ENCODE data around the gene BICDL2. TPM values are rescaled to one million over a fixed set of nuclear protein-coding genes. Genes with fewer than 3 reads are reported as not detected.

BICDL2 gene
- polyA plus RNA-seq, 1 donor, result 14.0 TPM

DNA sequence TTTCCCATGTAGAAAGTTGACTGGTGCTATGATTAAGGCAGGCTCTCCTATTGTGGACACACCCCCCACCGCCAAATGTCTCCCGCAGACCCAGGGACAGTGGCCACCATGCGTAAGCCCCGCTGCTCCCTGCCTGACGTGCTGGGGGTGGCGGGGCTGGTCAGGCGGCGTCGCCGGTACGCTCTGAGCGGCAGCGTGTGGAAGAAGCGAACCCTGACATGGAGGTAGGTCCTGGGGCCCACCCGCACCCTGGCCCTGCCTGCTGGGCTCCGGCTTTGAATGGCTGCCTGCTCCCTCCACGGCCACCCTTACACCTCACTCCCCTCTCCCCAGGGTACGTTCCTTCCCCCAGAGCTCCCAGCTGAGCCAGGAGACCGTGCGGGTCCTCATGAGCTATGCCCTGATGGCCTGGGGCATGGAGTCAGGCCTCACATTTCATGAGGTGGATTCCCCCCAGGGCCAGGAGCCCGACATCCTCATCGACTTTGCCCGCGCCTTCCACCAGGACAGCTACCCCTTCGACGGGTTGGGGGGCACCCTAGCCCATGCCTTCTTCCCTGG, 13.3 kb upstream of the BICDL2 start:
- DNase-seq, result no peak
- H3K9me3 ChIP-seq (ENCODE audit: control insufficient read depth, low read depth, low read length), result peaks cover 16% of the 10 kb centered on the region
- peaks cover 9% of the 10 kb centered on the region for H3K4me1 ChIP-seq (ENCODE audit: control insufficient read depth, insufficient read depth, low read length)
- WGBS (ENCODE audit: insufficient coverage, low lambda C conversion rate), result 100% methylated on average over 3 of the region's 26 CpGs
- no peak overlapping the region for H3K4me3 ChIP-seq (ENCODE audit: low read length)
- H3K36me3 ChIP-seq (ENCODE audit: control insufficient read depth, insufficient read depth, low read length), result no peaks in the 10 kb centered on the region
- H3K27ac ChIP-seq (ENCODE audit: low read length), result no peak overlapping the region
- H3K27me3 ChIP-seq (ENCODE audit: control insufficient read depth, insufficient read depth, low read length), result peaks cover 59% of the 10 kb centered on the region

DNA sequence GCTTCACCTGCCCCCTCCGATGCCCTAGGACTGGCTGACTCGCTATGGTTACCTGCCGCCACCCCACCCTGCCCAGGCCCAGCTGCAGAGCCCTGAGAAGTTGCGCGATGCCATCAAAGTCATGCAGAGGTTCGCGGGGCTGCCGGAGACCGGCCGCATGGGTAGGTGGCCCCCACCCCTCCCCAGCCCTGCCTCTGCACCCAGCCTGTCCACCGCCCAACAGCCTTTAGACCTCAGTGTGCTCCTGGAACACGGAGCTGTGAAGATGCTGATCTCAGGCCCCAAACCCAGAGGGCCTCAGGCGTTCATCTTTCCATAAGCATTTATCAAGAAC, 10.6 kb upstream of the BICDL2 start:
- H3K27me3 ChIP-seq (ENCODE audit: control insufficient read depth, insufficient read depth, low read length), result peaks cover 85% of the 10 kb centered on the region
- WGBS (ENCODE audit: insufficient coverage, low lambda C conversion rate), result no CpG with 5 or more reads among the region's 13 CpGs
- H3K4me3 ChIP-seq (ENCODE audit: low read length), result no peak overlapping the region
- DNase-seq, result no peak
- no peaks in the 10 kb centered on the region for H3K36me3 ChIP-seq (ENCODE audit: control insufficient read depth, insufficient read depth, low read length)
- no peak overlapping the region for H3K27ac ChIP-seq (ENCODE audit: low read length)
- H3K9me3 ChIP-seq (ENCODE audit: control insufficient read depth, low read depth, low read length), result peaks cover 16% of the 10 kb centered on the region
- H3K4me1 ChIP-seq (ENCODE audit: control insufficient read depth, insufficient read depth, low read length), result peaks cover 9% of the 10 kb centered on the region

GRCh38 chr16:3046641-3047386, 10.1 kb upstream of the BICDL2 start:
- Histone ChIP-seq H3K9me3 (ENCODE audit: control insufficient read depth, low read depth, low read length) (peaks cover 16% of the 10 kb centered on the region), H3K4me1 (ENCODE audit: control insufficient read depth, insufficient read depth, low read length) (peaks cover 9% of the 10 kb centered on the region), H3K27me3 (ENCODE audit: control insufficient read depth, insufficient read depth, low read length) (peaks cover 86% of the 10 kb centered on the region), H3K36me3 (ENCODE audit: control insufficient read depth, insufficient read depth, low read length) (no peaks in the 10 kb centered on the region), H3K4me3 (ENCODE audit: low read length) (no peak overlapping the region), H3K27ac (ENCODE audit: low read length) (no peak overlapping the region)
- DNase-seq, result no peak
- no CpG with 5 or more reads among the region's 54 CpGs for WGBS (ENCODE audit: insufficient coverage, low lambda C conversion rate)

DNA sequence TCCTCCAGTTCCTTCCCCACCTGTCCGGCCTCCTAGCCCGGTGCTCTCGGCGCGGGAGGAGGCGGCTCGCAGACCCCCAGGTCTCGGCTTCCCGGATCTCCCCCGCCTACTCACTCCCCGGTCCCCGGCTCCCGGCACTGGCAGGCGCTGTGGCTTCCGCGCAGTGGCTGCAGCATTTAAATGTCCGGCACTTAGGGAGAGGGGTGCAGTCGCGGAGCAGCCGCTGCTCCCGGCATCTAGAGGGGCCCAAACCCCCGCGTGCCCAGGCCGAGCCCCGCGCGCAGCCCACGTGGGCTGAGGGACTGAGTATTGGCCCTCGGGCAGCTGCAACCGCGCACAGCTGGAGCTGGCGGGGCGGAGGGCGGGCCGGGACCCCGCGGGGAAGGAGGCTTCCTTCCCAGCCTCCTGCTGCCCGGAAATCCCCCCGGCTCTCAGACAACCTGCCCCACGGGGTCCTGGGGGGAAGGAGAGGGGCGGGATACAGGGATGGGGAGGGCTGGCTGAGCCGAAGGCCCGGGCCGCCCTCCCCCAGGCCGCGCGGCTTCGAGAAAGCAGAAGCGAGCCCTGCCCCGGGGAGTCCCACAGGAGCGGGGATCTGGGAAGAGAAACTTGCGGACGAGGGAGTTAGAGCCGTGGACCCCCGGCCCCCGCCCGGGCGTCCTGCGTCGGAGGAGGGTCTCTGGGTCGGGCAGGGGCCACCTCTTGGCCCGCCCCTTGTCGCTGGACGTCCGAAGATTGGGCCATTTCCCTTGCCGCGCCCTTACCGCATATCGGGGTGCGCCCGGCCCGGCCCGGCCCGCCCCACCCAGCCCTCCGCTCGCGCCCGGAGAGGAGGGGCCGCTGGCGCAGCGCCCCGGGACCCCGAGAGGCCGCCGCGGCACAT, 9.3 kb upstream of the BICDL2 start, which contains the start of gene MMP25:
MMP25 (plus strand) TSS at position 804 of the 883 bp plus-strand sequence. CDS start 357 bp downstream, outside the sequence.
- DNase-seq, result peak in 1 of 2 donors; percentile 27
- Histone ChIP-seq H3K4me3 (ENCODE audit: low read length) (peak within 1 kb of the TSS; percentile 31), H3K9me3 (ENCODE audit: control insufficient read depth, low read depth, low read length) (peaks cover 16% of the 10 kb centered on the region), H3K27ac (ENCODE audit: low read length) (no peak within 1 kb of the TSS), H3K27me3 (ENCODE audit: control insufficient read depth, insufficient read depth, low read length) (peaks cover 91% of the 10 kb centered on the region), H3K36me3 (ENCODE audit: control insufficient read depth, insufficient read depth, low read length) (no peaks in the 10 kb centered on the region), H3K4me1 (ENCODE audit: control insufficient read depth, insufficient read depth, low read length) (peaks cover 9% of the 10 kb centered on the region)
- WGBS (ENCODE audit: insufficient coverage, low lambda C conversion rate), result no CpG with 5 or more reads among the region's 86 CpGs

DNA sequence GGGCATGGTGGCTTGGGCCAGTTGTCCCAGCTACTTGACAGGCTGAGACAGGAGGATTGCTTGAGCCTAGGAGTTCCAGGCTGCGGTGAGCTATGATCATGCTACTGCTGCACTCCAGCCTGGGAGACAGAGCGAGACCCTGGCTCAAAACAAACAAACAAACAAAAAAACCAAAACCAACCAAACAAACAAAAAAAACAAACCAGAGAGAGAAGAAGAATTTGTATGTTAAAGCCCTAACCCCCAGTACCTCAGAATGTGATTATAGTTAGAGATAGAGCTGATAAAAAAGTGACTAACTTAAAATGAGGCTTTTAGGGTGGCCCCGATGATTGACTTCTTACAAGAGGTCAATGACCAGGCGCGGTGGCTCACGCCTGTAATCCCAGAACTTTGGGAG, 8.0 kb upstream of the BICDL2 start:
- 80% methylated on average over 1 of the region's 6 CpGs for WGBS (ENCODE audit: insufficient coverage, low lambda C conversion rate)
- Histone ChIP-seq H3K27ac (ENCODE audit: low read length) (no peak overlapping the region), H3K27me3 (ENCODE audit: control insufficient read depth, insufficient read depth, low read length) (peaks cover 83% of the 10 kb centered on the region), H3K4me1 (ENCODE audit: control insufficient read depth, insufficient read depth, low read length) (peaks cover 9% of the 10 kb centered on the region), H3K36me3 (ENCODE audit: control insufficient read depth, insufficient read depth, low read length) (no peaks in the 10 kb centered on the region), H3K9me3 (ENCODE audit: control insufficient read depth, low read depth, low read length) (peaks cover 16% of the 10 kb centered on the region), H3K4me3 (ENCODE audit: low read length) (no peak overlapping the region)
- DNase-seq, result no peak

DNA sequence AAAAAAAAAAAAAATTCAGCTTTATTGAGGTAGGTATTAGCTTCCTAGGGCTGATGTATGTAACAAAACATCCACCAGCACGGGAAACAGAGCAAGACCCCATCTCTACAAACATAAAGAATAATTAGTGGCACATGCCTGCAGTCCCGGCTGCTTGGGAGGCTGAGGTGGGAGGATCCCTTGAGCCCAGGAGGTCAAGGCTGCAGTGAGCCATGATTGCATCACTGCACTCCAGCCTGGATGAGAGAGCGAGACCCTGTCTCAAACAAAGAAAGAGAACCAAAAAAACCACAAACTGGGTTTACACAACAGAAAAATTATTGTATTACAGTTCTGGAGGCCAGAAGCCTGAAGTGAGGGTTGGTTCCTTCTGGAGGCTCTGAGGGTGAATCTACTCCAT, 5.6 kb upstream of the BICDL2 start:
- H3K4me3 ChIP-seq (ENCODE audit: low read length), result no peak overlapping the region
- H3K36me3 ChIP-seq (ENCODE audit: control insufficient read depth, insufficient read depth, low read length), result no peaks in the 10 kb centered on the region
- peaks cover 25% of the 10 kb centered on the region for H3K4me1 ChIP-seq (ENCODE audit: control insufficient read depth, insufficient read depth, low read length)
- peaks cover 15% of the 10 kb centered on the region for H3K9me3 ChIP-seq (ENCODE audit: control insufficient read depth, low read depth, low read length)
- H3K27ac ChIP-seq (ENCODE audit: low read length), result no peak overlapping the region
- DNase-seq, result no peak
- peaks cover 66% of the 10 kb centered on the region for H3K27me3 ChIP-seq (ENCODE audit: control insufficient read depth, insufficient read depth, low read length)
- WGBS (ENCODE audit: insufficient coverage, low lambda C conversion rate), result no CpG with 5 or more reads among the region's 3 CpGs

DNA sequence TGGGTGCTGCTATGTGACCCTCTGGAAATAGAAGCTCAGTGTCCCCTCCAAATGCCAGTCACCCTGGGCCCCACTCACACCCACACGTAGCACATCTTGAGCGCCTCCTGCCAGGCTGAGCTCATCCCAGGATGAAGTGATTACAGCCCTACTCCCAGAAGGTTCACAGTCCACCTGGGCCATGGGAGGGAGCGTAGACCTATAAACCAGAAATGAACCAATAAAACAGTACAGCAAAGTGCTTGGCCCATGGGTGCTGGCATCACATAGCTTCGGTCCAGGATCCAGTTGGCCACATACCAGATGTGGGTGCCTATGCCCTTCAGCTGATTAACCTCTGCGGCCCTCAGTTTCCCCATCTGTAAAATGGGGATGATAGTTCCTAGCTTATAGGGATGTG, 2.2 kb upstream of the BICDL2 start:
- Histone ChIP-seq H3K27ac (ENCODE audit: low read length) (peak overlapping the region; percentile 21), H3K4me3 (ENCODE audit: low read length) (no peak overlapping the region), H3K36me3 (ENCODE audit: control insufficient read depth, insufficient read depth, low read length) (no peaks in the 10 kb centered on the region), H3K9me3 (ENCODE audit: control insufficient read depth, low read depth, low read length) (no peaks in the 10 kb centered on the region), H3K4me1 (ENCODE audit: control insufficient read depth, insufficient read depth, low read length) (peaks cover 18% of the 10 kb centered on the region), H3K27me3 (ENCODE audit: control insufficient read depth, insufficient read depth, low read length) (peaks cover 57% of the 10 kb centered on the region)
- peak; percentile 68 to 80 for DNase-seq
- WGBS (ENCODE audit: insufficient coverage, low lambda C conversion rate), result no CpG with 5 or more reads among the region's 5 CpGs

GRCh38 chr16:3038256-3038655, 1.5 kb upstream of the BICDL2 start:
- peaks cover 18% of the 10 kb centered on the region for H3K4me1 ChIP-seq (ENCODE audit: control insufficient read depth, insufficient read depth, low read length)
- H3K27ac ChIP-seq (ENCODE audit: low read length), result no peak overlapping the region
- H3K27me3 ChIP-seq (ENCODE audit: control insufficient read depth, insufficient read depth, low read length), result peaks cover 51% of the 10 kb centered on the region
- no peaks in the 10 kb centered on the region for H3K9me3 ChIP-seq (ENCODE audit: control insufficient read depth, low read depth, low read length)
- H3K4me3 ChIP-seq (ENCODE audit: low read length), result no peak overlapping the region
- peak; percentile 65 to 82 for DNase-seq
- no CpG with 5 or more reads among the region's 11 CpGs for WGBS (ENCODE audit: insufficient coverage, low lambda C conversion rate)
- no peaks in the 10 kb centered on the region for H3K36me3 ChIP-seq (ENCODE audit: control insufficient read depth, insufficient read depth, low read length)

- Histone ChIP-seq H3K27ac (ENCODE audit: low read length) (no peak overlapping the region), H3K4me3 (ENCODE audit: low read length) (peak overlapping the region; percentile 59)
- no CpG with 5 or more reads among the region's 40 CpGs for WGBS (ENCODE audit: insufficient coverage, low lambda C conversion rate)
Measured at GRCh38 chr16:3035972-3036725, 595 bp downstream of the BICDL2 start.

More at GRCh38 chr16:3035972-3036725, 595 bp downstream of the BICDL2 start:
- Histone ChIP-seq H3K27me3 (ENCODE audit: control insufficient read depth, insufficient read depth, low read length) (peaks cover 43% of the 10 kb centered on the region), H3K9me3 (ENCODE audit: control insufficient read depth, low read depth, low read length) (no peaks in the 10 kb centered on the region), H3K36me3 (ENCODE audit: control insufficient read depth, insufficient read depth, low read length) (no peaks in the 10 kb centered on the region), H3K4me1 (ENCODE audit: control insufficient read depth, insufficient read depth, low read length) (peaks cover 20% of the 10 kb centered on the region)
- peak in 1 of 2 donors; percentile 59 for DNase-seq
